HG03460 (cell line): ENCODE results near the gene SUN2.
"Not testable (repeated sequence)": the region's sequence is repeated elsewhere in the genome, so short reads cannot be mapped to it uniquely, and the experiment has no call there.

ENCODE experiments used
- ATAC-seq: cut with Tn5 transposase; IDR thresholded peaks from one replicate; pipeline ENCODE4 v1.9.1; 2021; ENCODE audit not compliant: unreplicated experiment

Gene SUN2

GRCh38 chr22:38755911-38756532 is at the start of gene SUN2:
Gene SUN2, minus strand, starts transcription at chr22:38755998. Its CDS starts 3,370 bp downstream, at chr22:38752628.
- ATAC-seq, result peak; percentile 59

- ATAC-seq, result not testable (repeated sequence)
Measured at GRCh38 chr22:38805041-38805593, 49.3 kb upstream of the SUN2 start.

GRCh38 chr22:38802671-38803121 is 46.9 kb upstream of the SUN2 start:
- no peak for ATAC-seq

GRCh38 chr22:38799265-38800002 is 43.6 kb upstream of the SUN2 start:
- no peak for ATAC-seq

GRCh38 chr22:38798496-38798895 is 42.7 kb upstream of the SUN2 start:
- ATAC-seq, result no peak

GRCh38 chr22:38796262-38796957 is 40.6 kb upstream of the SUN2 start:
- ATAC-seq, result no peak

- ATAC-seq, result no peak
Measured at GRCh38 chr22:38795569-38795968, 39.8 kb upstream of the SUN2 start.

GRCh38 chr22:38793721-38794466 is 38.1 kb upstream of the SUN2 start, which contains the start of gene DNAL4:
Gene DNAL4, minus strand, starts transcription at chr22:38794143. Its CDS starts 11,412 bp downstream, at chr22:38782731.
- ATAC-seq, result peak; percentile 90

GRCh38 chr22:38793317-38793716 is 37.5 kb upstream of the SUN2 start:
- no peak for ATAC-seq

- ATAC-seq, result no peak
Measured at GRCh38 chr22:38792833-38793232, 37.0 kb upstream of the SUN2 start.

- ATAC-seq, result no peak
Measured at GRCh38 chr22:38789606-38790005, 33.8 kb upstream of the SUN2 start.

- no peak for ATAC-seq
Measured at GRCh38 chr22:38788846-38789245, 33.0 kb upstream of the SUN2 start.

GRCh38 chr22:38788021-38788816 is 32.4 kb upstream of the SUN2 start:
- no peak for ATAC-seq

- ATAC-seq, result no peak
Measured at GRCh38 chr22:38786631-38787030, 30.8 kb upstream of the SUN2 start.

GRCh38 chr22:38784856-38785255 is 29.1 kb upstream of the SUN2 start:
- no peak for ATAC-seq

GRCh38 chr22:38784035-38784434 is 28.2 kb upstream of the SUN2 start:
- ATAC-seq, result no peak

GRCh38 chr22:38783095-38783615 is 27.4 kb upstream of the SUN2 start:
- no peak for ATAC-seq

- no peak for ATAC-seq
Measured at GRCh38 chr22:38782402-38783094, 26.8 kb upstream of the SUN2 start.

GRCh38 chr22:38781033-38781432 is 25.2 kb upstream of the SUN2 start:
- ATAC-seq, result no peak
